GM12878 (cell line): ENCODE measurements around the gene PDLIM5. TPM values are rescaled to one million over a fixed set of nuclear protein-coding genes. Genes with fewer than 3 reads are reported as not detected.

ENCODE experiments used
- ATAC-seq: fragments of 200-7000 bp; cut with Tn5 transposase; 3 replicates; pipeline ENCODE4 v1.9.1; 2020; ENCODE audit warnings: mild to moderate bottlenecking, moderate library complexity
- BruUV-seq: library from RNA; stranded (reverse); fragments of 400-500 nt; replicated peaks from 2 replicates; lab custom pipeline; 2021; lab: Mats Ljungman, UMichigan
- CTCF ChIA-PET: fragments of 300-600 bp; sonication (Branson Sonifier 250); formaldehyde crosslinking; extraction: SDS; loops from one replicate; lab custom pipeline; 2021; ENCODE audit warnings: inconsistent platforms; lab: Yijun Ruan, JAX
- POLR2A ChIA-PET: fragments of 350-600 bp; formaldehyde crosslinking; extraction: SDS; loops from one replicate; lab custom pipeline; 2021; ENCODE audit warnings: inconsistent platforms; lab: Charles Lee
- RAD21 ChIA-PET: fragments of 300-600 bp; sonication (Branson Sonifier 250); formaldehyde crosslinking; loops from one replicate; lab custom pipeline; 2023; ENCODE audit warnings: antibody characterized with exemption; ENCODE audit not compliant: unreplicated experiment; lab: Charles Lee
- SMC1A ChIA-PET: fragments of 300-600 bp; sonication (Branson Sonifier 250); formaldehyde crosslinking; loops from one replicate; lab custom pipeline; 2023; ENCODE audit not compliant: unreplicated experiment, uncharacterized antibody; lab: Charles Lee
- DNase-seq: peaks from one replicate; pipeline ENCODE4 v3.0.0-alpha.2; 2011; ENCODE audit warnings: low read depth, low spot score
- FAIRE-seq: peaks from 3 replicates; lab custom pipeline; 2011; peaks lifted over from hg19 to GRCh38; lab: Jason Lieb, UNC
- H2AFZ ChIP-seq: 2 replicates; pipeline ENCODE4 v1.6.0; 2011; ENCODE audit warnings: low read depth, low read length, control low read depth; ENCODE audit not compliant: control insufficient read depth
- H3K27ac ChIP-seq: 2 replicates; pipeline ENCODE4 v1.5.1; 2011; ENCODE audit warnings: control low read depth; ENCODE audit not compliant: control insufficient read depth, insufficient read depth
- H3K27me3 ChIP-seq, 2 experiments: replicated peaks in 1 of 2; 2 replicates each; pipeline versions ENCODE4 v1.6.0 to v1.6.1; 2011; ENCODE audit warnings: low read length in 1 of 2; ENCODE audit not compliant: control insufficient read depth in 2 of 2, insufficient read depth in 2 of 2
- H3K36me3 ChIP-seq, 2 experiments: 2 replicates each; pipeline ENCODE4 v1.5.1; 2011; ENCODE audit warnings: low read length in 1 of 2; ENCODE audit not compliant: control insufficient read depth in 2 of 2, insufficient read depth in 2 of 2
- H3K4me1 ChIP-seq: 2 replicates; pipeline ENCODE4 v1.6.1; 2011; ENCODE audit warnings: mild to moderate bottlenecking, low read length, moderate library complexity, mixed read lengths; ENCODE audit not compliant: control insufficient read depth, insufficient read depth
- H3K4me2 ChIP-seq: 2 replicates; pipeline ENCODE4 v1.6.0; 2011; ENCODE audit warnings: control low read depth; ENCODE audit not compliant: control insufficient read depth, insufficient read depth
- H3K4me3 ChIP-seq: fragments of 200-600 bp; sonication (generic); 2 replicates; pipeline ENCODE4 v1.5.1; 2016
- H3K79me2 ChIP-seq: 2 replicates; pipeline ENCODE4 v1.6.0; 2011; ENCODE audit warnings: low read length; ENCODE audit not compliant: control insufficient read depth, insufficient read depth
- H3K9ac ChIP-seq: 2 replicates; pipeline ENCODE4 v1.8.0; 2011; ENCODE audit warnings: low read length, control low read depth, mixed read lengths; ENCODE audit not compliant: control insufficient read depth, insufficient read depth
- H3K9me3 ChIP-seq: replicated peaks from 3 replicates; pipeline ENCODE4 v1.5.1; 2011; ENCODE audit warnings: mild to moderate bottlenecking, low read length; ENCODE audit not compliant: control insufficient read depth, insufficient read depth
- H4K20me1 ChIP-seq: 2 replicates; pipeline ENCODE4 v1.6.0; 2011; ENCODE audit not compliant: control insufficient read depth, insufficient read depth
- BCLAF1 ChIP-seq: fragments of 450-650 bp; IDR thresholded peaks from 2 replicates; pipeline ENCODE4 v1.6.1; 2017; ENCODE audit warnings: antibody characterized with exemption, mild to moderate bottlenecking, moderate library complexity
- CREM ChIP-seq: IDR thresholded peaks from 2 replicates; pipeline ENCODE4 v1.6.1; 2014; ENCODE audit warnings: antibody characterized with exemption, low read depth
- E2F4 ChIP-seq: IDR thresholded peaks from 2 replicates; pipeline ENCODE4 v1.6.1; 2012; ENCODE audit warnings: low read depth, low read length, improper control_type of control experiment
- IRF4 ChIP-seq: IDR thresholded peaks from 2 replicates; pipeline ENCODE4 v1.6.1; 2011; ENCODE audit warnings: low read depth, low read length
- IRF5 ChIP-seq: fragments of 450-650 bp; IDR thresholded peaks from 2 replicates; pipeline ENCODE4 v1.6.1; 2017; ENCODE audit warnings: borderline replicate concordance
- KDM1A ChIP-seq: fragments of 200-600 bp; sonication (generic); IDR thresholded peaks from 2 replicates; pipeline ENCODE4 v1.6.1; 2016; ENCODE audit warnings: borderline replicate concordance
- MAX ChIP-seq: IDR thresholded peaks from 2 replicates; pipeline ENCODE4 v1.6.1; 2012; ENCODE audit warnings: low read depth, low read length, improper control_type of control experiment
- MLLT1 ChIP-seq: fragments of 450-650 bp; IDR thresholded peaks from 2 replicates; pipeline ENCODE4 v1.6.1; 2016; ENCODE audit warnings: mild to moderate bottlenecking
- MTA3 ChIP-seq: IDR thresholded peaks from 2 replicates; pipeline ENCODE4 v1.6.1; 2012; ENCODE audit warnings: low read length, inconsistent platforms, borderline replicate concordance
- NFIC ChIP-seq: IDR thresholded peaks from 2 replicates; pipeline ENCODE4 v1.6.1; 2012; ENCODE audit warnings: low read depth, mild to moderate bottlenecking, inconsistent platforms, low read length, moderate library complexity
- NFYA ChIP-seq: IDR thresholded peaks from 2 replicates; pipeline ENCODE4 v1.6.1; 2011; ENCODE audit warnings: low read depth, mild to moderate bottlenecking, low read length, improper control_type of control experiment, borderline replicate concordance
- RAD21 ChIP-seq: IDR thresholded peaks from 2 replicates; pipeline ENCODE4 v1.6.1; 2011; ENCODE audit warnings: mild to moderate bottlenecking, low read depth, low read length, moderate library complexity; ENCODE audit not compliant: insufficient read depth
- SMAD1 ChIP-seq: fragments of 450-650 bp; IDR thresholded peaks from 2 replicates; pipeline ENCODE4 v1.6.1; 2018; ENCODE audit warnings: mild to moderate bottlenecking, low read depth; ENCODE audit not compliant: partially characterized antibody
- YY1 ChIP-seq: IDR thresholded peaks from 2 replicates; pipeline ENCODE4 v1.6.1; 2011; ENCODE audit warnings: low read depth, mild to moderate bottlenecking, low read length
- WGBS: methylation state at CpG from one replicate; pipeline ENCODE4 v1.1.6; 2016; ENCODE audit warnings: low lambda C conversion rate; ENCODE audit not compliant: insufficient replicate concordance, insufficient coverage; ENCODE audit errors: missing lambda C conversion rate; 5-methylcytosine and 5-hydroxymethylcytosine counted together
- in situ Hi-C: fragments of 300-500 bp; cut with MboI; formaldehyde crosslinking; loops from 9 replicates; pipeline ENCODE4 v1.14.3; 2018; ENCODE audit warnings: mixed read lengths
- intact Hi-C: fragments of 100-400 bp; cut with micrococcal nuclease; formaldehyde crosslinking; loops from one replicate; pipeline ENCODE4 v1.14.2; 2022; ENCODE audit not compliant: unreplicated experiment
- polyA plus RNA-seq, 11 experiments: library from polyadenylated mRNA; depleted of rRNA in 4 of 11; unstranded in 6 of 11; stranded (reverse) in 5 of 11; fragments of >200 nt; fragmentation: Nextera tagmentation in 4 of 11; fragmentation: Illumina TruSeq in 1 of 11; extraction: Ambion mirVana in 4 of 11; extraction: Trizol in 1 of 11; gene quantifications; 1 replicate in 1 of 11; 2 replicates in 10 of 11; pipeline versions ENCODE4 v1.2.1 to v1.2.3, GENCODE V29; 2011 to 2016; ENCODE audit warnings: inconsistent platforms in 2 of 11, missing spikeins in 2 of 11, low read depth in 1 of 11
- total RNA-seq, 4 experiments: library from RNA; depleted of rRNA in 3 of 4; stranded (reverse); fragments of >200 nt in 3 of 4; fragmentation: Illumina TruSeq in 1 of 4; extraction: Trizol in 1 of 4; gene quantifications; 2 replicates each; pipeline versions ENCODE4 v1.2.1 to v1.2.3, GENCODE V29; 2013 to 2021

Gene PDLIM5
- total and polyA plus RNA-seq, 10 of the 15 experiments (the other 5 are each of a cell fraction or from before 2014, with no cell fraction given): 10.0 to 52.9 (median 20.7) TPM

- TF ChIP-seq NFIC: no peak
- no peak for TF ChIP-seq E2F4
- no peak for TF ChIP-seq NFYA
- no peak for TF ChIP-seq IRF4
- TF ChIP-seq KDM1A: no peak
- no peak for TF ChIP-seq RAD21
- no peak for TF ChIP-seq MTA3
- no peak for TF ChIP-seq BCLAF1
- TF ChIP-seq MAX: no peak
- TF ChIP-seq YY1: no peak
- TF ChIP-seq SMAD1: no peak
- no peak for TF ChIP-seq MLLT1
- TF ChIP-seq IRF5: no peak
- no peak for TF ChIP-seq CREM
- ChIA-PET RAD21 (interaction anchor here (1.5 kb wide), 1 partner anchor 172 kb away, joined by 3 read pairs; no protein-coding TSS in a partner anchor), CTCF (interaction anchor here (2.0 kb wide), 1 partner anchor 176 kb away, joined by 11 read pairs; no protein-coding TSS in a partner anchor), SMC1A (interaction anchor here (1.4 kb wide), 1 partner anchor 62 kb away, joined by 4 read pairs; no protein-coding TSS in a partner anchor), POLR2A (no interaction called here)
- intact Hi-C loops: no loop called here
- DNase-seq (no peak), FAIRE-seq (no peak), ATAC-seq (no peak)
- H3K9ac ChIP-seq: no peak overlapping the region
- no peak overlapping the region for H3K27ac ChIP-seq
- no peaks in the 10 kb centered on the region for H3K79me2 ChIP-seq
- H3K4me2 ChIP-seq: no peak overlapping the region
- 100% methylated on average over 2 of the region's 2 CpGs for WGBS
- no peaks in the 10 kb centered on the region for H3K4me1 ChIP-seq
- no peaks in the 10 kb centered on the region for H3K36me3 ChIP-seq
- no TSS peak for BruUV-seq
- H4K20me1 ChIP-seq: no peaks in the 10 kb centered on the region
- in situ Hi-C loops: no loop called here
- no peak overlapping the region for H3K4me3 ChIP-seq
- no peak overlapping the region for H2AFZ ChIP-seq
- no peaks in the 10 kb centered on the region for H3K27me3 ChIP-seq
- H3K9me3 ChIP-seq: no peaks in the 10 kb centered on the region
Observed at GRCh38 chr4:94582517-94582916, 130.8 kb downstream of the PDLIM5 start.
